Kidney (tissue), 14 donors: Measurements from ENCODE around the gene SPEG. TPM values are rescaled to one million over a fixed set of nuclear protein-coding genes. Genes with fewer than 3 reads are reported as not detected.

Experiments used
- DNase-seq, 5 donors: peaks; one replicate each; pipeline ENCODE4 v3.0.0-alpha.2; 2013 to 2020
- FAIRE-seq: peaks from 2 replicates; lab custom pipeline; 2012; peaks lifted over from hg19 to GRCh38; lab: Jason Lieb, UNC
- H3K27ac ChIP-seq, 2 donors: one replicate each; pipeline ENCODE4 v1.7.0; 2013; ENCODE audit warnings: low read depth in 2 of 2, low read length in 2 of 2, inconsistent platforms in 1 of 2
- H3K27me3 ChIP-seq: one replicate; pipeline ENCODE4 v1.7.1; 2013; ENCODE audit warnings: low read length, inconsistent platforms; ENCODE audit not compliant: control insufficient read depth, insufficient read depth
- H3K36me3 ChIP-seq, 3 donors: one replicate each; pipeline versions ENCODE4 v1.7.0 to v1.7.1; 2013; ENCODE audit warnings: low read length in 3 of 3, control low read depth in 1 of 3, inconsistent platforms in 1 of 3; ENCODE audit not compliant: insufficient read depth in 3 of 3, control insufficient read depth in 2 of 3
- H3K4me1 ChIP-seq, 3 donors: one replicate each; pipeline versions ENCODE4 v1.7.0 to v1.7.1; 2013; ENCODE audit warnings: low read length in 3 of 3, inconsistent platforms in 1 of 3, low read depth in 1 of 3; ENCODE audit not compliant: control insufficient read depth in 2 of 3, insufficient read depth in 2 of 3
- H3K4me3 ChIP-seq, 3 donors: one replicate each; pipeline versions ENCODE4 v1.7.0 to v1.8.1; 2013; ENCODE audit warnings: low read length in 3 of 3, control low read depth in 1 of 3, inconsistent platforms in 1 of 3
- H3K9ac ChIP-seq, 3 donors: one replicate each; pipeline versions ENCODE4 v1.7.0 to v1.7.1; 2013; ENCODE audit warnings: low read length in 3 of 3, control low read depth in 1 of 3, inconsistent platforms in 1 of 3
- H3K9me3 ChIP-seq, 3 donors: one replicate each; pipeline versions ENCODE4 v1.7.0 to v1.7.1; 2013; ENCODE audit warnings: low read length in 3 of 3, control low read depth in 1 of 3, inconsistent platforms in 1 of 3; ENCODE audit not compliant: control insufficient read depth in 2 of 3, insufficient read depth in 1 of 3
- intact Hi-C: fragments of 100-400 bp; cut with DNase I; formaldehyde crosslinking; loops from one replicate; pipeline ENCODE4 v1.11.1; 2022
- polyA plus RNA-seq: library from polyadenylated mRNA; stranded (reverse); fragments of 350-450 nt; fragmentation: Illumina TruSeq; extraction: RNeasy Lipid Tissue Mini Kit (QIAGEN cat#74804); gene quantifications from one replicate; pipeline ENCODE4 v1.2.3, GENCODE V29; 2014; ENCODE audit warnings: low read depth, low replicate concordance; ENCODE audit not compliant: insufficient read depth
- total RNA-seq: library from RNA; stranded (reverse); fragmentation: NEBNext Ultra II Directional; extraction: Animal tissue kit (Norgen Biotek cat#: 25700); gene quantifications from one replicate; pipeline ENCODE4 v1.2.1, GENCODE V29; 2021
- TF ChIP-seq, protein P1 (sequence below): IDR thresholded peaks from 3 replicates; pipeline ENCODE4 v1.5.1; 2012; ENCODE audit warnings: mild to moderate bottlenecking, moderate library complexity, borderline replicate concordance; ENCODE audit not compliant: insufficient read depth; ENCODE audit errors: extremely low read depth
- donor health status: control.
- donor health status: control.
- donor health status: control.
- donor health status: control.
- donor health status: control.
- donor health status: DM: yes; HTN: yes; CAD: no.
- donor health status: Normal renal cell carcinoma (clear cell type).

The SPEG gene
- total and polyA plus RNA-seq, 2 donors from 2014 or later, result 13.1 to 26.6 TPM

DNA sequence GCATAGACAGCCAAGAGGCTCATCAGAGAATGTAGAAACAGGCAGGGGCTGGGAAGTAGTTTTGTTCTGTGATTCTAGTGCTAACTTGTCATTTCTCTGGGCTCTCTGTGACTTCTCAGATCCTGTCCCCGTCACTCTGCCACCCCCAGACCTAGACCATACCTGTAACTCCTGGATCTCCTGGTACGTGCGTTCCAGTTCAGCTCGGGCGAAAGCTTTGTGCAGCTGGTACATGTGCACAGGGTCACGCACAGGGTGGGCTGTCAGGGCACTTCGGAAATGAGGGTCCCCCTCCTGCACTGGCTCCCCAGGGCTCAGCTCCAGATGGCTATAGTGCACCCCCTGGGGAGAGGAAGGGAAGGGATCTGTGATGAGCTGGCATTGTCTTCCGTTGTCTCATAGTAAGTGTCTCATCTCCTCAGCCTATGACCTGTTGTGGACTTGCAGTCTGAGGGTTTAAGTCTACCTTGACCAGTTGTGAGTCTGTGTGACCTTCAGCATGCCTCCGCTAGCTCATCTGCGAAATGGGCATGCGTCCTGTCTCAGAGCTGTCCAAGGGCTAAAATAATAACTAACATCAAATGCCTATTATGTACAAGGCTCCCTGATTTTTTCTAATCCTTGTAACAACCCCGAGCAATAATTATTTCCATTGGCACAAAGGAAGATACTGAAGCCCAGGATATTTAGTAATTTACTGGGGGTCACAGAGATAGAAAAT lies 106.3 kb downstream of the SPEG start:
- TF ChIP-seq, protein P1, sequence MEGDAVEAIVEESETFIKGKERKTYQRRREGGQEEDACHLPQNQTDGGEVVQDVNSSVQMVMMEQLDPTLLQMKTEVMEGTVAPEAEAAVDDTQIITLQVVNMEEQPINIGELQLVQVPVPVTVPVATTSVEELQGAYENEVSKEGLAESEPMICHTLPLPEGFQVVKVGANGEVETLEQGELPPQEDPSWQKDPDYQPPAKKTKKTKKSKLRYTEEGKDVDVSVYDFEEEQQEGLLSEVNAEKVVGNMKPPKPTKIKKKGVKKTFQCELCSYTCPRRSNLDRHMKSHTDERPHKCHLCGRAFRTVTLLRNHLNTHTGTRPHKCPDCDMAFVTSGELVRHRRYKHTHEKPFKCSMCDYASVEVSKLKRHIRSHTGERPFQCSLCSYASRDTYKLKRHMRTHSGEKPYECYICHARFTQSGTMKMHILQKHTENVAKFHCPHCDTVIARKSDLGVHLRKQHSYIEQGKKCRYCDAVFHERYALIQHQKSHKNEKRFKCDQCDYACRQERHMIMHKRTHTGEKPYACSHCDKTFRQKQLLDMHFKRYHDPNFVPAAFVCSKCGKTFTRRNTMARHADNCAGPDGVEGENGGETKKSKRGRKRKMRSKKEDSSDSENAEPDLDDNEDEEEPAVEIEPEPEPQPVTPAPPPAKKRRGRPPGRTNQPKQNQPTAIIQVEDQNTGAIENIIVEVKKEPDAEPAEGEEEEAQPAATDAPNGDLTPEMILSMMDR, result no peak
- FAIRE-seq, result no peak
- no peaks in the 10 kb centered on the region for H3K9me3 ChIP-seq
- H3K36me3 ChIP-seq, result peaks cover 0 to 8% (median 8%) of the 10 kb centered on the region in 3 donors
- H3K4me1 ChIP-seq, result peaks cover 4 to 18% (median 9%) of the 10 kb centered on the region in 3 donors
- no peak overlapping the region for H3K27ac ChIP-seq
- H3K4me3 ChIP-seq, result no peak overlapping the region
- intact Hi-C loops, result no loop called here
- no peak for DNase-seq
- no peaks in the 10 kb centered on the region for H3K27me3 ChIP-seq
- H3K9ac ChIP-seq, result no peak overlapping the region

DNA sequence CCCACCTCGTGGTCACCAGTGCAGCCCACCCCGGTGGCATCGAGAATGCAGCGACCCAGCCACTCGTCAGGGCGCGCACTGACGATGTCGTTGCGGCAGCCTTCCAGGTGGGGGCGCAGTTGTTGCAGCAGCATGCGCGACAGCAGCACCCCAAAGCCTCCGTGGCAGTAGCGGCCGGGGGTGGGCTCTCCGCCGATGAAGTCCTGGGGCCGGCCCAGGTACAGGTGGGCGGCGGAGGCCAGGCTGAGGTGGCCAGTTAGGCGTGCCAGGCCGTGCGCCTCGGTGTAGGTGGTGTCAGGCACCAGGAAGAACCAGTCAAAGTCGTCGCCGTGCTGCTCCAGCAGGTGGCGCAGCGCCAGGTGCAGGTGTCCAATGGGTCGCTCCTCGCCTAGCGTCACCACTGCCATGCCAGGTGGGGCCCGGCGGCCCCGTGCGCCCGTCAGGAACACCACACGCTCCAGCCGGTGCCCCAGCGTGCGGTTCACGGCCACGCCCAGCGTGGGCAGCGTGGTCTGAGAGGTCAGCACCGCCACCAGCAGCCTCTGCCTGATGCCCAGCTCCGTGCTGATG lies 107.1 kb downstream of the SPEG start:
- no peak for FAIRE-seq
- H3K27me3 ChIP-seq, result no peaks in the 10 kb centered on the region
- peaks cover 4 to 18% (median 9%) of the 10 kb centered on the region in 3 donors for H3K4me1 ChIP-seq
- no peak overlapping the region for H3K27ac ChIP-seq
- TF ChIP-seq, protein P1, result peak; percentile 82
- peak overlapping the region in 2 of 3 donors; percentile 15 to 72 for H3K4me3 ChIP-seq
- H3K36me3 ChIP-seq, result peaks cover 0 to 8% (median 8%) of the 10 kb centered on the region in 3 donors
- no peaks in the 10 kb centered on the region for H3K9me3 ChIP-seq
- intact Hi-C loops, result no loop called here
- peak; percentile 89 to 95 (median 92) for DNase-seq
- no peak overlapping the region for H3K9ac ChIP-seq

DNA sequence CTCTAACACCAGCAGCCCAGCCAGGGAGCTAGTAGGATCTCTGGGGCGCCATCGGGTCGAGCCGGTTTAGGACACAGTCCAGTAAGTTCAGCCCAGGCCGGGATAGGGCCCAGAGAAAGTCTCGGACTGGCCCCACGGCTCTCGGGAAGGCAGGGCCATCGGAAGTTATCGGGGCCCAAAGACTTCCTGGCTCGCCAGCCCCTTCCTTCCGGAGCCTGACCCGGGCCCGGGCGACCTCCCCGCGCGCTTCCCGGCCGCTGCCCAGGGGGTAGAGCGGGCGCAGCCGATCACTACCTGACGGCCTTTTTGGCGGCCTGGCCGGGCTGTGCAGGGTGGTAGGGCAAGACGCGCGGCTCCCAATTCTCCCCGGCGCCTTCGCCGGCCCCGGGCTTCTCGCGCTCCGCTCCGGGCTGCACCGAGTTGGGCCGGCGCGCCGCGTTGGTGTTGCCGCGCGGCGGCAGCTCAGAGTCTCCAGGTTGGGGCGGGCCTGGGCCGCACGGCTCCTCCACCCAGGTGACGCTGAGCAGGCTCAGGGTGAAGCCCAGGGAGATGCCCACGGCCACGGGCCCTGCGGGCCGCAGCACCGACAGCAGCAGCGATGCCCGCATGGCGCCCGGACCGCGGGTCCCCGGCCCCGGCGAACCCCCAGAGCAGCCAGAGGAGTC lies 108.4 kb downstream of the SPEG start:
- Histone ChIP-seq H3K27me3 (no peaks in the 10 kb centered on the region), H3K9ac (peak overlapping the region; percentile 36 to 63 (median 59))

More for the DNA sequence above, 108.4 kb downstream of the SPEG start:
- DNase-seq (peak in 3 of 5 donors; percentile 30 to 71 (median 61)), FAIRE-seq (no peak)
- no peaks in the 10 kb centered on the region for H3K9me3 ChIP-seq
- peaks cover 4 to 18% (median 9%) of the 10 kb centered on the region in 3 donors for H3K4me1 ChIP-seq
- H3K4me3 ChIP-seq, result peak overlapping the region; percentile 50 to 72 (median 66)
- H3K36me3 ChIP-seq, result peaks cover 0 to 8% (median 8%) of the 10 kb centered on the region in 3 donors
- peak overlapping the region; percentile 79 to 83 for H3K27ac ChIP-seq
- TF ChIP-seq, protein P1, result no peak
- intact Hi-C loops, result no loop called here
